SK-N-MC (cell line): ENCODE data around the gene PQBP1.

Source experiments
- EZH2 ChIP-seq: fragments of 200-600 bp; sonication (generic); IDR thresholded peaks from one replicate; pipeline ENCODE4 v1.6.1; 2017; ENCODE audit warnings: antibody characterized with exemption
- POLR2AphosphoS5 ChIP-seq: IDR thresholded peaks from 2 replicates; pipeline ENCODE4 v1.6.1; 2012; ENCODE audit warnings: mild to moderate bottlenecking, low read depth, low read length, borderline replicate concordance

DNA sequence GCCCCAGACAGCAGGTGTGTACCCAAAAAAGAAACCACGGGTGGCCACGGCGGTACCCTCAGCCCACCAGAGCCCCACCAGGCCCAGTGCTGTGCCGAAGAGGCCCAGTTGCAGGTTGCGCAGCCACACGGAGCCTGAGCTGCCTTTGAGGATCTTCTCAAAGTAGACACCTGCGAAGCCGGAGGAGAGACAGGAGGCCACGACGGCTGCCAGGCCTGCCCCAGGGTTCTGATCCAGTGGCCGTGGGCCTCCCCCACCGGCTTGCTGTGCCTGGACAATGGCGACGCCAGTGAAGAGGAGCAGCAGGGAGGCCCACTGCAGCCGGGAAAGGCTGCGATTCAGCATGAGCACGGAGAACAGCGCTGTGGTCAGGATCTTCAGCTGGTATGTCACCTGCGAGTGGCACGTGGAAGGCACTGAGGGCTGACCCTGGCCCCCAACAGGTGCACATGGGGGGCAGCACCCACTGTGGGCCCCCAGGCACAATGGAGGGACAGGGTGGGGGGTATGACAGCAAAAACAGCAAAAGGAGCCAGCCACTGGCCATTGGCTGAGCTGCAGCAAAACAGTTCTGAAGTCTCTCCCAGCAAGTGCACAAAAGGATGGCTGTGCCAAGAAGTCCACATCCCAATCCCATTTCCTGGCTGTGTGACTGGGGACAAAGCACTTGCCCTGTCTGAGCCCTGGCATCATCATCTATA is 7.5 kb downstream of the PQBP1 start:
- no peak for TF ChIP-seq EZH2
- TF ChIP-seq POLR2AphosphoS5: no peak
